IMR-90 (cell line): ENCODE results near the gene TNS1. TPM values are rescaled to one million over a fixed set of nuclear protein-coding genes. Genes with fewer than 3 reads are reported as not detected.

Source experiments
- ATAC-seq: fragments of 200-7000 bp; cut with Tn5 transposase; 2 replicates; pipeline ENCODE4 v1.9.1; 2020; ENCODE audit warnings: low read depth, mild to moderate bottlenecking, moderate library complexity
- BruUV-seq: library from RNA; stranded (reverse); fragments of 400-500 nt; replicated peaks from 2 replicates; lab custom pipeline; 2021; lab: Mats Ljungman, UMichigan
- CTCF ChIA-PET: fragments of 300-600 bp; formaldehyde crosslinking; extraction: SDS; loops from one replicate; lab custom pipeline; 2021; ENCODE audit warnings: antibody characterized with exemption; lab: Yijun Ruan, JAX
- POLR2A ChIA-PET: fragments of 300-600 bp; sonication (Branson Sonifier 250); formaldehyde crosslinking; loops from one replicate; lab custom pipeline; 2022; ENCODE audit warnings: antibody characterized with exemption; ENCODE audit not compliant: unreplicated experiment; lab: Charles Lee
- DNase-seq: peaks from one replicate; pipeline ENCODE4 v3.0.0; 2013
- H2AFZ ChIP-seq: replicated peaks from 2 replicates; pipeline ENCODE3; 2013; ENCODE audit warnings: low read length, mild to moderate bottlenecking; ENCODE audit not compliant: poor library complexity
- H2AK5ac ChIP-seq: 2 replicates; pipeline ENCODE4 v1.6.1; 2013; ENCODE audit warnings: low read depth, low read length, inconsistent platforms
- H2AK9ac ChIP-seq: replicated peaks from 2 replicates; pipeline ENCODE3; 2013; ENCODE audit warnings: mild to moderate bottlenecking, low read depth, low read length, moderate library complexity; ENCODE audit not compliant: poor library complexity
- H2BK120ac ChIP-seq: 2 replicates; pipeline ENCODE4 v1.6.1; 2013; ENCODE audit warnings: low read depth, low read length, inconsistent platforms
- H2BK15ac ChIP-seq: 3 replicates; pipeline ENCODE4 v1.6.1; 2013; ENCODE audit warnings: low read depth, low read length, inconsistent platforms
- H2BK20ac ChIP-seq: 2 replicates; pipeline ENCODE4 v1.6.1; 2013; ENCODE audit warnings: low read depth, mild to moderate bottlenecking, inconsistent platforms, low read length, moderate library complexity
- H2BK5ac ChIP-seq: 2 replicates; pipeline ENCODE4 v1.6.1; 2013; ENCODE audit warnings: mild to moderate bottlenecking, low read depth, low read length, inconsistent platforms; ENCODE audit not compliant: poor library complexity, severe bottlenecking
- H3K14ac ChIP-seq: replicated peaks from 2 replicates; pipeline ENCODE4 v1.6.1; 2013; ENCODE audit warnings: low read depth, low read length, inconsistent platforms
- H3K18ac ChIP-seq: 2 replicates; pipeline ENCODE4 v1.6.1; 2013; ENCODE audit warnings: low read depth, low read length, control low read depth
- H3K23ac ChIP-seq: 2 replicates; pipeline ENCODE4 v1.6.1; 2013; ENCODE audit warnings: low read depth, low read length, inconsistent platforms
- H3K27ac ChIP-seq: 2 replicates; pipeline ENCODE4 v1.5.1; 2013; ENCODE audit warnings: mild to moderate bottlenecking, control low read depth, low read length; ENCODE audit not compliant: insufficient read depth
- H3K27me3 ChIP-seq: 2 replicates; pipeline ENCODE4 v1.6.1; 2013; ENCODE audit warnings: low read length; ENCODE audit not compliant: control insufficient read depth, insufficient read depth
- H3K36me3 ChIP-seq: 2 replicates; pipeline ENCODE4 v1.6.1; 2013; ENCODE audit warnings: low read length, mixed read lengths; ENCODE audit not compliant: control insufficient read depth, insufficient read depth
- H3K4ac ChIP-seq: 2 replicates; pipeline ENCODE4 v1.6.1; 2013; ENCODE audit warnings: low read depth, low read length, inconsistent platforms
- H3K4me1 ChIP-seq: 2 replicates; pipeline ENCODE4 v1.6.1; 2013; ENCODE audit warnings: low read length, mixed read lengths; ENCODE audit not compliant: control insufficient read depth, insufficient read depth
- H3K4me2 ChIP-seq: 2 replicates; pipeline ENCODE4 v1.6.1; 2013; ENCODE audit warnings: low read depth, mild to moderate bottlenecking, control low read depth, low read length, moderate library complexity
- H3K4me3 ChIP-seq: 2 replicates; pipeline ENCODE4 v1.5.1; 2013; ENCODE audit warnings: low read depth, mild to moderate bottlenecking, control low read depth, low read length, moderate library complexity; ENCODE audit not compliant: insufficient read depth
- H3K56ac ChIP-seq: 2 replicates; pipeline ENCODE4 v1.6.1; 2013; ENCODE audit warnings: low read length, inconsistent platforms; ENCODE audit not compliant: insufficient read depth; ENCODE audit errors: extremely low read depth
- H3K79me1 ChIP-seq, 2 experiments: 2 replicates each; pipeline ENCODE4 v1.6.1; 2013; ENCODE audit warnings: low read length in 2 of 2, inconsistent platforms in 1 of 2, low read depth in 1 of 2
- H3K9ac ChIP-seq: 2 replicates; pipeline ENCODE4 v1.6.1; 2013; ENCODE audit warnings: low read depth, low read length, control low read depth
- H3K9me1 ChIP-seq: 2 replicates; pipeline ENCODE4 v1.6.1; 2013; ENCODE audit warnings: low read length, inconsistent platforms; ENCODE audit not compliant: insufficient read depth
- H3K9me3 ChIP-seq: 2 replicates; pipeline ENCODE4 v1.6.1; 2013; ENCODE audit warnings: low read length; ENCODE audit not compliant: control insufficient read depth, insufficient read depth
- H4K20me1 ChIP-seq: 2 replicates; pipeline ENCODE4 v1.6.1; 2013; ENCODE audit warnings: low read length, inconsistent platforms; ENCODE audit not compliant: insufficient read depth
- H4K5ac ChIP-seq: 2 replicates; pipeline ENCODE4 v1.6.1; 2013; ENCODE audit warnings: mild to moderate bottlenecking, low read depth, low read length, control low read depth
- H4K8ac ChIP-seq, 2 experiments: 2 replicates each; pipeline ENCODE4 v1.6.1; 2013; ENCODE audit warnings: low read depth in 2 of 2, low read length in 2 of 2, control low read depth in 1 of 2, inconsistent platforms in 1 of 2
- H4K91ac ChIP-seq: 2 replicates; pipeline ENCODE4 v1.6.1; 2013; ENCODE audit warnings: low read depth, low read length, inconsistent platforms; ENCODE audit not compliant: insufficient read depth
- BHLHE40 ChIP-seq: fragments of 150-350 bp; IDR thresholded peaks from 2 replicates; pipeline ENCODE4 v1.6.1; 2016; ENCODE audit warnings: mild to moderate bottlenecking, low read depth, low read length
- CEBPB ChIP-seq: IDR thresholded peaks from 2 replicates; pipeline ENCODE4 v1.6.1; 2012; ENCODE audit warnings: low read depth, low read length, improper control_type of control experiment
- CHD1 ChIP-seq: IDR thresholded peaks from 2 replicates; pipeline ENCODE4 v1.6.1; 2012; ENCODE audit warnings: low read depth, low read length, improper control_type of control experiment
- FOS ChIP-seq: fragments of 150-350 bp; IDR thresholded peaks from 2 replicates; pipeline ENCODE4 v1.6.1; 2016; ENCODE audit warnings: low read depth, low read length
- MAFK ChIP-seq: IDR thresholded peaks from 2 replicates; pipeline ENCODE4 v1.6.1; 2012; ENCODE audit warnings: low read depth, low read length, improper control_type of control experiment
- MAZ ChIP-seq: IDR thresholded peaks from 2 replicates; pipeline ENCODE4 v1.6.1; 2012; ENCODE audit warnings: low read depth, mild to moderate bottlenecking, low read length, improper control_type of control experiment, moderate library complexity, borderline replicate concordance
- POLR2A ChIP-seq: IDR thresholded peaks from 2 replicates; pipeline ENCODE4 v1.6.1; 2012; ENCODE audit warnings: mild to moderate bottlenecking, low read depth, low read length
- RAD21 ChIP-seq: IDR thresholded peaks from 2 replicates; pipeline ENCODE4 v1.6.1; 2012; ENCODE audit warnings: low read length, improper control_type of control experiment
- SMC3 ChIP-seq: fragments of 150-350 bp; IDR thresholded peaks from 2 replicates; pipeline ENCODE4 v1.6.1; 2016; ENCODE audit warnings: low read depth, mild to moderate bottlenecking, antibody characterized with exemption, low read length, moderate library complexity
- WGBS, 2 experiments: methylation state at CpG; one replicate each; pipeline versions ENCODE4 v1.1.5 to v1.1.7; 2013; ENCODE audit warnings: missing lambda C conversion rate in 2 of 2; ENCODE audit not compliant: insufficient read length in 1 of 2; ENCODE audit errors: extremely low coverage in 2 of 2; 5-methylcytosine and 5-hydroxymethylcytosine counted together
- dilution Hi-C: fragments of 300-500 bp; cut with HindIII; formaldehyde crosslinking; loops from one replicate; pipeline ENCODE4 v1.14.3; 2018; ENCODE audit warnings: low sequenced_read_pairs; ENCODE audit not compliant: unreplicated experiment
- in situ Hi-C: fragments of 300-500 bp; cut with MboI; formaldehyde crosslinking; loops from 3 replicates; pipeline ENCODE4 v1.14.3; 2019; ENCODE audit warnings: low sequenced_read_pairs, inconsistent platforms, mixed read lengths
- intact Hi-C: fragments of 100-400 bp; cut with micrococcal nuclease; formaldehyde crosslinking; loops from 2 replicates; pipeline ENCODE4 v1.10.0; 2022
- microRNA-seq, 2 experiments: library from miRNA; stranded (forward) in 1 of 2; unstranded in 1 of 2; fragments of 10-50 nt in 1 of 2; fragments of <30 nt in 1 of 2; gene quantifications in 1 of 2; microRNA quantifications in 1 of 2; one replicate each; pipeline versions ENCODE3 to v1.1.0; 2013 to 2020; ENCODE audit not compliant: insufficient read depth in 1 of 2, insufficient read length in 1 of 2, unreplicated experiment in 1 of 2
- polyA plus RNA-seq, 3 experiments: library from polyadenylated mRNA; depleted of rRNA; stranded (reverse); fragments of >200 nt; gene quantifications; 2 replicates each; pipeline ENCODE4 v1.2.3, GENCODE V29; 2012; ENCODE audit warnings: low replicate concordance in 1 of 3
- small RNA-seq, 5 experiments: library from RNA; depleted of rRNA; stranded (forward); fragments of <200 nt; gene quantifications; one replicate each; pipeline ENCODE3, GENCODE V24; 2012
- total RNA-seq: library from RNA; depleted of rRNA; stranded (reverse); fragments of >200 nt; gene quantifications from 2 replicates; pipeline ENCODE4 v1.2.3, GENCODE V29; 2012; rRNA removed
- TF ChIP-seq, protein P1 (sequence below): conservative IDR thresholded peaks from 2 replicates; pipeline ENCODE4 v1.5.1; 2012; ENCODE audit warnings: mild to moderate bottlenecking, low read depth, low read length, improper control_type of control experiment

The TNS1 gene
- total and polyA plus RNA-seq, 2 of the 4 experiments (the other 2 are of a cell fraction) = 41.1 to 45.2 TPM

DNA sequence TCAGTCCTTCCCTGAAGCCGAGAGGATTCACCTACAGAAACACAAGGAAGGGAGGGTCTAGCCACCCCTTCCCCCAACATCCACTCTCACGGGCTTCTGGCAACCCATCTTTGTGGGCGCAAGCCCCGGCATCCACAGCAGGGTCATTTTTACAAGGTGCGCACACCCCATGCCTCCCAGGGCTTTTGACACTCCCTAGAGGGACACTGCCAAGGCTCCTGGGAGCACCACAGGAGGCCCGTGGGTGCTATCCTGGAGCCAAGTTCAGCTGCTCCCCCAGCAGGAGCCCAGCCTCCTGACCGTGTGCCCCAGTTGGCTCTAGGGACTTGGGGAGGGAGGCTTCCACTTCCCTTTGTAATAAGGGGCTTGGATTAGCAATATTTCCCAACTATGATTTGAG is 251.6 kb downstream of the TNS1 start:
- dilution Hi-C loops = no loop called here
- no peaks in the 10 kb centered on the region for H3K36me3 ChIP-seq
- H2BK5ac ChIP-seq = no peak overlapping the region
- H3K27me3 ChIP-seq = no peaks in the 10 kb centered on the region
- H3K9me1 ChIP-seq = no peaks in the 10 kb centered on the region
- H3K4me3 ChIP-seq = no peak overlapping the region
- no peak overlapping the region for H3K18ac ChIP-seq
- TF ChIP-seq, protein P1, sequence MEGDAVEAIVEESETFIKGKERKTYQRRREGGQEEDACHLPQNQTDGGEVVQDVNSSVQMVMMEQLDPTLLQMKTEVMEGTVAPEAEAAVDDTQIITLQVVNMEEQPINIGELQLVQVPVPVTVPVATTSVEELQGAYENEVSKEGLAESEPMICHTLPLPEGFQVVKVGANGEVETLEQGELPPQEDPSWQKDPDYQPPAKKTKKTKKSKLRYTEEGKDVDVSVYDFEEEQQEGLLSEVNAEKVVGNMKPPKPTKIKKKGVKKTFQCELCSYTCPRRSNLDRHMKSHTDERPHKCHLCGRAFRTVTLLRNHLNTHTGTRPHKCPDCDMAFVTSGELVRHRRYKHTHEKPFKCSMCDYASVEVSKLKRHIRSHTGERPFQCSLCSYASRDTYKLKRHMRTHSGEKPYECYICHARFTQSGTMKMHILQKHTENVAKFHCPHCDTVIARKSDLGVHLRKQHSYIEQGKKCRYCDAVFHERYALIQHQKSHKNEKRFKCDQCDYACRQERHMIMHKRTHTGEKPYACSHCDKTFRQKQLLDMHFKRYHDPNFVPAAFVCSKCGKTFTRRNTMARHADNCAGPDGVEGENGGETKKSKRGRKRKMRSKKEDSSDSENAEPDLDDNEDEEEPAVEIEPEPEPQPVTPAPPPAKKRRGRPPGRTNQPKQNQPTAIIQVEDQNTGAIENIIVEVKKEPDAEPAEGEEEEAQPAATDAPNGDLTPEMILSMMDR = no peak
- TF ChIP-seq SMC3 (no peak), MAFK (no peak), BHLHE40 (no peak), RAD21 (no peak), FOS (no peak), POLR2A (no peak), MAZ (no peak), CHD1 (no peak), CEBPB (no peak)
- H3K27ac ChIP-seq = no peak overlapping the region
- H3K56ac ChIP-seq = no peak overlapping the region
- no peaks in the 10 kb centered on the region for H4K20me1 ChIP-seq
- H3K9ac ChIP-seq = no peak overlapping the region
- no peak overlapping the region for H4K8ac ChIP-seq
- CTCF ChIA-PET = no interaction called here
- WGBS, 2 experiments = no CpG with 5 or more reads among the region's 7 CpGs
- H3K14ac ChIP-seq = no peak overlapping the region
- H3K4me2 ChIP-seq = no peak overlapping the region
- H3K9me3 ChIP-seq = no peaks in the 10 kb centered on the region
- POLR2A ChIA-PET = no interaction called here
- BruUV-seq = no TSS peak
- no peaks in the 10 kb centered on the region for H3K79me1 ChIP-seq
- intact Hi-C loops = no loop called here
- H3K4me1 ChIP-seq = peaks cover 11% of the 10 kb centered on the region
- H4K91ac ChIP-seq = no peak overlapping the region
- no peak overlapping the region for H2AK9ac ChIP-seq
- H4K5ac ChIP-seq = no peak overlapping the region
- no peak overlapping the region for H2AK5ac ChIP-seq
- H2BK15ac ChIP-seq = no peak overlapping the region
- no peak overlapping the region for H2AFZ ChIP-seq
- no peak for DNase-seq
- no peak overlapping the region for H3K4ac ChIP-seq
- no peak for ATAC-seq
- in situ Hi-C loops = loop anchor here (10.0 kb wide), 1 partner anchor 1236 kb away; no protein-coding TSS in a partner anchor
- no peak overlapping the region for H2BK120ac ChIP-seq
- no peak overlapping the region for H3K23ac ChIP-seq
- no peak overlapping the region for H2BK20ac ChIP-seq

Small RNA genes within 50 kb of the gene (microRNA-seq; reads per million reads assigned to microRNA genes)
- gene MIR6809 = 0 reads per million in 2 experiments

Small RNA genes within 50 kb of the gene (small RNA-seq; reads per million reads assigned to genes)
- 0 to 0.68 (median 0) reads per million in 5 experiments for gene MIR6809

Other genes with a start within 250 kb of the TNS1 start
- not detected in 2 replicates for gene RUFY4, start 66.3 kb upstream of the TNS1 start, total RNA-seq
- not detected in 2 replicates for gene RUFY4, start 66.3 kb upstream of the TNS1 start, polyA plus RNA-seq (2012; rRNA removed)
- not detected in 2 replicates for gene CXCR2, start 123.0 kb upstream of the TNS1 start, total RNA-seq
- gene CXCR2, start 123.0 kb upstream of the TNS1 start, polyA plus RNA-seq (2012; rRNA removed) = not detected in 2 replicates
- gene CXCR1, start 164.0 kb upstream of the TNS1 start, total RNA-seq = not detected in 2 replicates
- not detected in 2 replicates for gene CXCR1, start 164.0 kb upstream of the TNS1 start, polyA plus RNA-seq (2012; rRNA removed)
- gene ARPC2, start 214.2 kb upstream of the TNS1 start, total RNA-seq = 635 and 696 TPM in 2 replicates
- gene ARPC2, start 214.2 kb upstream of the TNS1 start, polyA plus RNA-seq (2012; rRNA removed) = 544 and 561 TPM in 2 replicates